KMS-11 (cell line): ENCODE data around the gene CRACR2A.

ENCODE experiments used
- H2AFZ ChIP-seq: fragments of 200-600 bp; sonication (generic); 2 replicates; pipeline ENCODE4 v1.6.1; 2016; ENCODE audit warnings: antibody characterized with exemption, mixed run types, low read depth
- H3K27ac ChIP-seq: fragments of 200-600 bp; sonication (generic); 2 replicates; pipeline ENCODE4 v1.6.1; 2016; ENCODE audit warnings: mild to moderate bottlenecking, mixed run types
- H3K27me3 ChIP-seq: fragments of 200-600 bp; sonication (generic); 2 replicates; pipeline ENCODE4 v1.6.1; 2017; ENCODE audit warnings: mild to moderate bottlenecking, low read depth, mixed run types, moderate library complexity; ENCODE audit not compliant: insufficient read depth
- H3K36me3 ChIP-seq: fragments of 200-600 bp; sonication (generic); 2 replicates; pipeline ENCODE4 v1.6.1; 2017; ENCODE audit warnings: mild to moderate bottlenecking, mixed run types; ENCODE audit not compliant: insufficient read depth
- H3K4me1 ChIP-seq: fragments of 200-600 bp; sonication (generic); 2 replicates; pipeline ENCODE4 v1.6.1; 2016; ENCODE audit warnings: mild to moderate bottlenecking, low read depth, mixed run types; ENCODE audit not compliant: poor library complexity, severe bottlenecking
- H3K4me2 ChIP-seq: fragments of 200-600 bp; sonication (generic); 2 replicates; pipeline ENCODE4 v1.7.0; 2016; ENCODE audit warnings: mild to moderate bottlenecking, mixed run types
- H3K4me3 ChIP-seq: fragments of 200-600 bp; sonication (generic); IDR thresholded peaks from 2 replicates; pipeline ENCODE4 v1.6.1; 2017; ENCODE audit warnings: low read depth, low read length, mixed read lengths; ENCODE audit not compliant: insufficient read depth
- H3K79me2 ChIP-seq: fragments of 200-600 bp; sonication (generic); 2 replicates; pipeline ENCODE4 v1.6.1; 2016; ENCODE audit warnings: low read depth, mixed run types; ENCODE audit not compliant: insufficient read depth
- H3K9ac ChIP-seq: fragments of 200-600 bp; sonication (generic); 2 replicates; pipeline ENCODE4 v1.6.1; 2016; ENCODE audit warnings: mild to moderate bottlenecking, mixed run types
- H4K20me1 ChIP-seq: fragments of 200-600 bp; sonication (generic); 2 replicates; pipeline ENCODE4 v1.6.1; 2016; ENCODE audit warnings: mild to moderate bottlenecking, mixed run types; ENCODE audit not compliant: insufficient read depth
- TF ChIP-seq, protein P1 (sequence below): fragments of 200-600 bp; sonication (generic); conservative IDR thresholded peaks from 2 replicates; pipeline ENCODE4 v1.6.1; 2017; ENCODE audit warnings: low read depth, mild to moderate bottlenecking, antibody characterized with exemption, low read length, moderate library complexity, mixed read lengths

The CRACR2A gene

DNA sequence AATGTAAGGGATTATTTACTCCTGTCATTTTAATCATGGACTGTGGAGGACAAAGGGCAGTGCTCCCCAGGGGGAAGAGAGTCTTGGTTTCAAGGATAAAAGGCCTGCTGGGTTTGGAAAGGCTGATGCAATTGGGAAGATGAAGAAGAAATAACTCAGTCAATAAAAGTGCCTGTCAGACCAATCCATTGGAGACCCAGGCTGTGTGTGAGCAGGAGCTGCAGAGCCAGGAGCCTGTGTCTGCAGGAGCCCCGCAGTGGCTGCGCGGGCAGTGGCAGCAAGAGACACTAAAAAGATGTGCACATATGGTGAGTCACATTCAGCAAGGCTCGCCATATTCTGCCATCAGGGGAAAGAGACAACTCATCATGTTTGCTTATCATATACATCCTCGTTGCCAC is 90.4 kb downstream of the CRACR2A start:
- Histone ChIP-seq H3K27ac (no peak overlapping the region), H3K4me2 (no peak overlapping the region), H3K79me2 (no peaks in the 10 kb centered on the region), H3K4me1 (peaks cover 7% of the 10 kb centered on the region), H3K4me3 (no peak overlapping the region), H2AFZ (no peak overlapping the region), H3K9ac (no peak overlapping the region), H4K20me1 (no peaks in the 10 kb centered on the region), H3K36me3 (no peaks in the 10 kb centered on the region), H3K27me3 (no peaks in the 10 kb centered on the region)
- TF ChIP-seq, protein P1, sequence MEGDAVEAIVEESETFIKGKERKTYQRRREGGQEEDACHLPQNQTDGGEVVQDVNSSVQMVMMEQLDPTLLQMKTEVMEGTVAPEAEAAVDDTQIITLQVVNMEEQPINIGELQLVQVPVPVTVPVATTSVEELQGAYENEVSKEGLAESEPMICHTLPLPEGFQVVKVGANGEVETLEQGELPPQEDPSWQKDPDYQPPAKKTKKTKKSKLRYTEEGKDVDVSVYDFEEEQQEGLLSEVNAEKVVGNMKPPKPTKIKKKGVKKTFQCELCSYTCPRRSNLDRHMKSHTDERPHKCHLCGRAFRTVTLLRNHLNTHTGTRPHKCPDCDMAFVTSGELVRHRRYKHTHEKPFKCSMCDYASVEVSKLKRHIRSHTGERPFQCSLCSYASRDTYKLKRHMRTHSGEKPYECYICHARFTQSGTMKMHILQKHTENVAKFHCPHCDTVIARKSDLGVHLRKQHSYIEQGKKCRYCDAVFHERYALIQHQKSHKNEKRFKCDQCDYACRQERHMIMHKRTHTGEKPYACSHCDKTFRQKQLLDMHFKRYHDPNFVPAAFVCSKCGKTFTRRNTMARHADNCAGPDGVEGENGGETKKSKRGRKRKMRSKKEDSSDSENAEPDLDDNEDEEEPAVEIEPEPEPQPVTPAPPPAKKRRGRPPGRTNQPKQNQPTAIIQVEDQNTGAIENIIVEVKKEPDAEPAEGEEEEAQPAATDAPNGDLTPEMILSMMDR: no peak

DNA sequence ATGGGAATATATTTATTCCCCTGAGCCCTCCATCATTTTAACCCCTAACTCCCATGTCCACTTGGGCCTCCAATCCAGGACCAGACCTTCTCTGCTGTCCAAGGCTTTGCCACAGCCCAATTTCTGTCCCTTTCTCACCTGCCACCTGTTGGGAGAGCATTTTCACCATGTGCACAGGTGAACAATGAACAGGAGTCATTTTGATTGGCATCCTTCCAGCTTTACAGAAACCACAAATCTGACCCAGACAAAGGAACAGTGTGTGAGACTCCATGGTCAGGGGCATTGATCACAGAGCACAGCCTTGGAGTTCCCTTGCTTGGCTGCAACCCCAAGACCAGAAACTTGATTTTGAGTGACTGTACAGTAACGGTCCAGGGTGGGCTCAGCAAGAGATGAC is 91.9 kb downstream of the CRACR2A start:
- H3K27ac ChIP-seq: no peak overlapping the region
- H3K4me2 ChIP-seq: no peak overlapping the region
- H3K27me3 ChIP-seq: no peaks in the 10 kb centered on the region
- peaks cover 7% of the 10 kb centered on the region for H3K4me1 ChIP-seq
- no peak overlapping the region for H3K9ac ChIP-seq
- no peak overlapping the region for H3K4me3 ChIP-seq
- H2AFZ ChIP-seq: no peak overlapping the region
- H3K79me2 ChIP-seq: no peaks in the 10 kb centered on the region
- TF ChIP-seq, protein P1: no peak
- no peaks in the 10 kb centered on the region for H4K20me1 ChIP-seq
- H3K36me3 ChIP-seq: no peaks in the 10 kb centered on the region

DNA sequence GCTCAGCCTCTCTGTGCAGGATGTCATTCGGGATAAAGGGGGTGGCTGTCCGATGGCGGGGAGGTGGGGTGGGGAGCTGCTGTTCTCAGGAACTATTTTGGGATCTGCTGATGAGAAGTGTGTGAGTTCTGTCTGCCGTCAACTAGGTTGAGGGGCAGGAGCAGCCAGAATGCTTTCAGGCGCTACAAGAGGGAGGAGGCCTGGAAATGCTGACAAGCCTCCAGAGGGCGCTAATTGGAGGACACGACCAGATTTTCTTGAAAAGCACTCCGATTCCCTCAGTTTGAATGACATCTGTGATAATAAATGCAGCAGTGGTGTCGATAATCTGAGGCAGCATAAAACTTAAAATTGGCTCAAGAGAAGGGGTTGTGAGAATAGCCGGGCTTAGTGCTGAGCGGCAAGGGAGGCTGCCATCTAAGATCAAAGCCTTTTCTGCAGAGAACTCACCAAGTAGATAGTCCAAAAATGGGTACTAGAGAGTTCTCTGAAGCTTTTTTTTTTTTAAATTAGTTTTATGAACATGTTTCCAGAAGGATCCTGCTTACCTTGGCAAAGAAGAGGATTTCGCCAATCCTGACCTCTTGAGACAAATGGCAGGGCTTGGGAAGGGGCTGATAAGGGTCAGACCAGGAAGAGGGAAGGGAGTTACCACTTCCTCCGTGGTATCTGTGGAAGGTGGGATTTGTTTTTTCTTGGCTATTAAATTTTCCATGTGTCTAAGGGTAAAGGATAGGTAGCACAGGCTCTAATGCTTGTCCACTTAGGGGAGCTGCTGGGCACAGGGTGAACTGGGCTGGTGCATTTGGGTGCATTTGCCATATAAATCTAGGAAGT is 94.4 kb downstream of the CRACR2A start:
- no peak overlapping the region for H3K27ac ChIP-seq
- H3K79me2 ChIP-seq: no peaks in the 10 kb centered on the region
- no peak overlapping the region for H3K4me2 ChIP-seq
- TF ChIP-seq, protein P1: no peak; the same call in 1 of the 2 replicates
- no peaks in the 10 kb centered on the region for H4K20me1 ChIP-seq
- H3K4me3 ChIP-seq: no peak overlapping the region
- no peak overlapping the region for H3K9ac ChIP-seq
- peaks cover 7% of the 10 kb centered on the region for H3K4me1 ChIP-seq
- no peak overlapping the region for H2AFZ ChIP-seq
- H3K36me3 ChIP-seq: no peaks in the 10 kb centered on the region
- no peaks in the 10 kb centered on the region for H3K27me3 ChIP-seq

DNA sequence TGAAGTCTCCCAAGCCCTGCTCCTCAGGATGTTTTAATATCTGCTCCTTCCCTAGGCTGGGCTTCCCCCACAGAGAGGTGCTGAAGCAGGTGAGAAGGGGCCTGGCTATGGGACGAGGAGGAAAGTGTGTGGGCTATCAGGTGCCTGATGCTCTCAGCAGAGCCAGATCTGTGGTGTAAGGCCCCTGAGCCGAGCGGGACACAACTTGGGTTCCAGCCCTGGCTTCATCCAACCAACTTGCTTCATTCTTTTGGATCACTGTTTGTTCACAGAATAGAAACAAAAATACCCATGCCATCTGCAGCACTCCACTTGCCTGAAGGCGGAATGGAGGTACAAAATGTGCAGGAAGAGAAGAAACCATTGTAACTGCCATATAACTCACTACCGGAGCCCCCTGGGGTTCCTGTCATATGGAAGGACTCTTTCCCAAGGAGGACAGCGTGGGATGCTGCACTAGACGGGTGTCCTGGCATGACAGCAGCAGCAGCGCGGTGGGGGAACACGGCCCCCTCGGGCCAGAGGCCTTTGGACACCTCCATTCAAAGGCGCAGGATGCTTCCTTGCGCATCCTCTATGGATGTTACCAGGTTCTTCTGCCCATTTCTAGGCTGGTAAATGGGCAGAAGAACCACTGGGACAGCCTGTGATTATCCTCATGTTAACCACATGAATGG is 95.8 kb downstream of the CRACR2A start:
- H3K79me2 ChIP-seq: no peaks in the 10 kb centered on the region
- TF ChIP-seq, protein P1: no peak
- no peak overlapping the region for H3K4me3 ChIP-seq
- no peak overlapping the region for H3K27ac ChIP-seq
- H3K4me1 ChIP-seq: peaks cover 7% of the 10 kb centered on the region
- no peaks in the 10 kb centered on the region for H3K27me3 ChIP-seq
- H3K4me2 ChIP-seq: no peak overlapping the region
- H4K20me1 ChIP-seq: no peaks in the 10 kb centered on the region
- no peaks in the 10 kb centered on the region for H3K36me3 ChIP-seq
- H2AFZ ChIP-seq: no peak overlapping the region
- no peak overlapping the region for H3K9ac ChIP-seq
